ENCODE measurements around the gene TTC27.

GRCh38 chr2:32714521-32714920, 86.7 kb downstream of the TTC27 start:
- TF ChIP-seq, protein P1, sequence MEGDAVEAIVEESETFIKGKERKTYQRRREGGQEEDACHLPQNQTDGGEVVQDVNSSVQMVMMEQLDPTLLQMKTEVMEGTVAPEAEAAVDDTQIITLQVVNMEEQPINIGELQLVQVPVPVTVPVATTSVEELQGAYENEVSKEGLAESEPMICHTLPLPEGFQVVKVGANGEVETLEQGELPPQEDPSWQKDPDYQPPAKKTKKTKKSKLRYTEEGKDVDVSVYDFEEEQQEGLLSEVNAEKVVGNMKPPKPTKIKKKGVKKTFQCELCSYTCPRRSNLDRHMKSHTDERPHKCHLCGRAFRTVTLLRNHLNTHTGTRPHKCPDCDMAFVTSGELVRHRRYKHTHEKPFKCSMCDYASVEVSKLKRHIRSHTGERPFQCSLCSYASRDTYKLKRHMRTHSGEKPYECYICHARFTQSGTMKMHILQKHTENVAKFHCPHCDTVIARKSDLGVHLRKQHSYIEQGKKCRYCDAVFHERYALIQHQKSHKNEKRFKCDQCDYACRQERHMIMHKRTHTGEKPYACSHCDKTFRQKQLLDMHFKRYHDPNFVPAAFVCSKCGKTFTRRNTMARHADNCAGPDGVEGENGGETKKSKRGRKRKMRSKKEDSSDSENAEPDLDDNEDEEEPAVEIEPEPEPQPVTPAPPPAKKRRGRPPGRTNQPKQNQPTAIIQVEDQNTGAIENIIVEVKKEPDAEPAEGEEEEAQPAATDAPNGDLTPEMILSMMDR (IDR thresholded peaks at IDR 0.05) = no peak
- TF ChIP-seq POLR2A (IDR thresholded peaks at IDR 0.05) (no peak), POLR2AphosphoS5 (IDR thresholded peaks at IDR 0.05) (no peak), EP300 (IDR thresholded peaks at IDR 0.05; ENCODE audit: low read depth) (no peak)
